A673 (cell line): ENCODE measurements around the gene MYO1H.

ENCODE experiments used
- CTCF ChIP-seq: fragments of 300-800, 200-600 bp; sonication (generic); conservative IDR thresholded peaks from 2 replicates; pipeline ENCODE4 v1.5.1; 2017; ENCODE audit warnings: low read depth, mild to moderate bottlenecking, antibody characterized with exemption, low read length, moderate library complexity, mixed read lengths
- EZH2 ChIP-seq: fragments of 200-600 bp; sonication (generic); IDR thresholded peaks from 2 replicates; pipeline ENCODE4 v1.6.1; 2017; ENCODE audit warnings: borderline replicate concordance, low read depth, mild to moderate bottlenecking, mixed read lengths, antibody characterized with exemption, low read length; ENCODE audit not compliant: poor library complexity, severe bottlenecking

GRCh38 chr12:109493938-109494337 is 146.2 kb downstream of the MYO1H start:
- TF ChIP-seq CTCF (no peak), EZH2 (no peak)
